HepG2 (cell line): ENCODE data around the gene OARD1. TPM values are rescaled to one million over a fixed set of nuclear protein-coding genes. Genes with fewer than 3 reads are reported as not detected.

Source experiments
- CEBPG ChIP-seq: IDR thresholded peaks from 2 replicates; pipeline ENCODE4 v1.6.1; 2016
- ELF4 ChIP-seq: sonication (generic); formaldehyde crosslinking; IDR thresholded peaks from 2 replicates; pipeline ENCODE4 v1.5.0; 2020; ENCODE audit warnings: missing genetic modification reagents, mild to moderate bottlenecking, moderate library complexity, borderline replicate concordance
- FOSL1 ChIP-seq: sonication (generic); formaldehyde crosslinking; IDR thresholded peaks from 2 replicates; pipeline ENCODE4 v1.9.0; 2021; ENCODE audit warnings: missing genetic modification reagents, borderline replicate concordance
- HHEX ChIP-seq: IDR thresholded peaks from 2 replicates; pipeline ENCODE4 v1.6.1; 2016; ENCODE audit warnings: control low read depth
- HNRNPK ChIP-seq: fragments of 200-400 bp; formaldehyde crosslinking; IDR thresholded peaks from 2 replicates; pipeline ENCODE4 v1.6.1; 2018; ENCODE audit warnings: low read length, low read depth, moderate library complexity, mild to moderate bottlenecking; ENCODE audit not compliant: poor library complexity, severe bottlenecking
- KDM2A ChIP-seq: sonication (generic); formaldehyde crosslinking; IDR thresholded peaks from 2 replicates; pipeline ENCODE4 v1.4.0; 2020; ENCODE audit warnings: low read depth, missing genetic modification reagents, borderline replicate concordance
- KMT2B ChIP-seq: IDR thresholded peaks from 2 replicates; pipeline ENCODE4 v1.6.1; 2016; ENCODE audit warnings: missing genetic modification reagents, missing compliant biosample characterization
- MLX ChIP-seq: IDR thresholded peaks from 2 replicates; pipeline ENCODE4 v1.6.1; 2016
- RAD21 ChIP-seq: fragments of 450-650 bp; formaldehyde crosslinking; IDR thresholded peaks from 2 replicates; pipeline ENCODE4 v1.5.0; 2020; ENCODE audit warnings: mild to moderate bottlenecking
- SNAPC2 ChIP-seq: sonication (generic); formaldehyde crosslinking; IDR thresholded peaks from 2 replicates; pipeline ENCODE4 v1.8.1; 2022; ENCODE audit warnings: mild to moderate bottlenecking, missing genetic modification reagents
- TOE1 ChIP-seq: sonication (generic); formaldehyde crosslinking; IDR thresholded peaks from 2 replicates; pipeline ENCODE4 v1.4.0; 2020; ENCODE audit warnings: mild to moderate bottlenecking, missing genetic modification reagents
- TRIM22 ChIP-seq: fragments of 450-650 bp; IDR thresholded peaks from 2 replicates; pipeline ENCODE4 v1.6.1; 2017
- ZBED4 ChIP-seq: sonication (generic); formaldehyde crosslinking; IDR thresholded peaks from 2 replicates; pipeline ENCODE4 v1.4.0; 2020; ENCODE audit warnings: missing genetic modification reagents, borderline replicate concordance
- ZFP90 ChIP-seq: sonication (generic); formaldehyde crosslinking; IDR thresholded peaks from 2 replicates; pipeline ENCODE4 v1.8.0; 2022; ENCODE audit warnings: missing genetic modification reagents, mild to moderate bottlenecking, inconsistent platforms, borderline replicate concordance
- ZNF160 ChIP-seq: sonication (generic); formaldehyde crosslinking; IDR thresholded peaks from 2 replicates; pipeline ENCODE4 v1.8.0; 2022; ENCODE audit warnings: mild to moderate bottlenecking, inconsistent platforms, missing genetic modification reagents
- ZNF180 ChIP-seq: sonication (generic); formaldehyde crosslinking; IDR thresholded peaks from 2 replicates; pipeline ENCODE4 v1.4.0; 2020; ENCODE audit warnings: low read depth, missing genetic modification reagents, borderline replicate concordance
- ZNF296 ChIP-seq: sonication (generic); formaldehyde crosslinking; conservative IDR thresholded peaks from 2 replicates; pipeline ENCODE4 v1.5.0; 2020; ENCODE audit warnings: mild to moderate bottlenecking, missing genetic modification reagents
- ZNF563 ChIP-seq: sonication (generic); formaldehyde crosslinking; IDR thresholded peaks from 2 replicates; pipeline ENCODE4 v1.8.0; 2022; ENCODE audit warnings: mild to moderate bottlenecking, moderate library complexity, missing genetic modification reagents
- ZNF737 ChIP-seq: sonication (generic); formaldehyde crosslinking; IDR thresholded peaks from 2 replicates; pipeline ENCODE4 v1.5.0; 2020; ENCODE audit warnings: missing genetic modification reagents, mild to moderate bottlenecking, borderline replicate concordance
- polyA plus RNA-seq, 8 experiments: library from polyadenylated mRNA; depleted of rRNA in 3 of 8; stranded (reverse) in 7 of 8; unstranded in 1 of 8; fragments of >200 nt; fragmentation: Illumina TruSeq in 4 of 8; extraction: Trizol in 4 of 8; gene quantifications; 2 replicates each; pipeline versions ENCODE4 v1.2.1 to v1.2.3, GENCODE V29; 2011 to 2016; ENCODE audit warnings: low read depth in 4 of 8, missing spikeins in 1 of 8, mixed read lengths in 1 of 8; ENCODE audit not compliant: insufficient read depth in 1 of 8
- total RNA-seq, 5 experiments: library from RNA; depleted of rRNA; stranded (reverse); fragments of >200 nt; fragmentation: Illumina TruSeq; extraction: Trizol; gene quantifications; 2 replicates each; pipeline ENCODE4 v1.2.3, GENCODE V29; 2016; ENCODE audit warnings: low read depth in 1 of 5
- TF ChIP-seq, protein P1 (sequence below): sonication (generic); formaldehyde crosslinking; conservative IDR thresholded peaks from 2 replicates; pipeline ENCODE4 v1.8.0; 2022; ENCODE audit warnings: missing genetic modification reagents
- TF ChIP-seq, protein P2 (sequence below): sonication (generic); formaldehyde crosslinking; IDR thresholded peaks from 2 replicates; pipeline ENCODE4 v1.8.0; 2022; ENCODE audit warnings: mild to moderate bottlenecking, missing genetic modification reagents, moderate library complexity

The OARD1 gene
- total and polyA plus RNA-seq, 2 of the 13 experiments (the other 11 are each of a cell fraction or from before 2014, with no cell fraction given): 18.4 to 49.0 TPM

- TF ChIP-seq ZBED4 (CRISPR knock-in tag): no peak
- no peak for TF ChIP-seq HHEX (CRISPR knock-in tag)
- TF ChIP-seq ZNF296: no peak
- TF ChIP-seq ELF4 (CRISPR knock-in tag): peak; percentile 85; the same call in 1 of the 2 replicates
- TF ChIP-seq TRIM22: no peak
- TF ChIP-seq CEBPG: peak; percentile 25; the same call in 1 of the 2 replicates
- TF ChIP-seq HNRNPK: no peak
- TF ChIP-seq ZNF737 (CRISPR knock-in tag): no peak
- no peak; the same call in 1 of the 2 replicates for TF ChIP-seq KDM2A (CRISPR knock-in tag)
- TF ChIP-seq SNAPC2: no peak
- TF ChIP-seq ZNF563 (CRISPR knock-in tag): no peak
- TF ChIP-seq TOE1 (CRISPR knock-in tag): no peak
- TF ChIP-seq, protein P1, sequence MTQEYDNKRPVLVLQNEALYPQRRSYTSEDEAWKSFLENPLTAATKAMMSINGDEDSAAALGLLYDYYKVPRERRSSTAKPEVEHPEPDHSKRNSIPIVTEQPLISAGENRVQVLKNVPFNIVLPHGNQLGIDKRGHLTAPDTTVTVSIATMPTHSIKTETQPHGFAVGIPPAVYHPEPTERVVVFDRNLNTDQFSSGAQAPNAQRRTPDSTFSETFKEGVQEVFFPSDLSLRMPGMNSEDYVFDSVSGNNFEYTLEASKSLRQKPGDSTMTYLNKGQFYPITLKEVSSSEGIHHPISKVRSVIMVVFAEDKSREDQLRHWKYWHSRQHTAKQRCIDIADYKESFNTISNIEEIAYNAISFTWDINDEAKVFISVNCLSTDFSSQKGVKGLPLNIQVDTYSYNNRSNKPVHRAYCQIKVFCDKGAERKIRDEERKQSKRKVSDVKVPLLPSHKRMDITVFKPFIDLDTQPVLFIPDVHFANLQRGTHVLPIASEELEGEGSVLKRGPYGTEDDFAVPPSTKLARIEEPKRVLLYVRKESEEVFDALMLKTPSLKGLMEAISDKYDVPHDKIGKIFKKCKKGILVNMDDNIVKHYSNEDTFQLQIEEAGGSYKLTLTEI (CRISPR knock-in tag): no peak
- 0 out of 2 replicates have a peak, but pooled peaks have one; percentile 12 for TF ChIP-seq MLX (CRISPR knock-in tag)
- no peak for TF ChIP-seq ZNF180 (CRISPR knock-in tag)
- 0 out of 2 replicates have a peak, but pooled peaks have one; percentile 12 for TF ChIP-seq KMT2B (CRISPR knock-in tag)
- peak; percentile 82; the same call in 1 of the 2 replicates for TF ChIP-seq FOSL1 (CRISPR knock-in tag)
- TF ChIP-seq ZFP90 (CRISPR knock-in tag): peak; percentile 71
- no peak for TF ChIP-seq ZNF160 (CRISPR knock-in tag)
- no peak for TF ChIP-seq RAD21 (CRISPR knock-in tag)
- TF ChIP-seq, protein P2, sequence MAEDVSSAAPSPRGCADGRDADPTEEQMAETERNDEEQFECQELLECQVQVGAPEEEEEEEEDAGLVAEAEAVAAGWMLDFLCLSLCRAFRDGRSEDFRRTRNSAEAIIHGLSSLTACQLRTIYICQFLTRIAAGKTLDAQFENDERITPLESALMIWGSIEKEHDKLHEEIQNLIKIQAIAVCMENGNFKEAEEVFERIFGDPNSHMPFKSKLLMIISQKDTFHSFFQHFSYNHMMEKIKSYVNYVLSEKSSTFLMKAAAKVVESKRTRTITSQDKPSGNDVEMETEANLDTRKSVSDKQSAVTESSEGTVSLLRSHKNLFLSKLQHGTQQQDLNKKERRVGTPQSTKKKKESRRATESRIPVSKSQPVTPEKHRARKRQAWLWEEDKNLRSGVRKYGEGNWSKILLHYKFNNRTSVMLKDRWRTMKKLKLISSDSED (CRISPR knock-in tag): no peak
Observed at GRCh38 chr6:41040101-41040939, 31.8 kb downstream of the OARD1 start (continued).
